ENCODE data around the gene SH3RF2.

SH3RF2 gene

GRCh38 chr5:145981589-145982571 lies 45.5 kb downstream of the SH3RF2 start:
- H3K27ac ChIP-seq (ENCODE audit: extremely low read depth, low read depth, low read length), result no peak overlapping the region
- TF ChIP-seq MEIS1 (CRISPR knock-in tag; IDR thresholded peaks at IDR 0.05; ENCODE audit: borderline replicate concordance) (no peak), ZBTB17 (tag by site-specific recombination; IDR thresholded peaks at IDR 0.05) (no peak), ZBTB20 (tag by site-specific recombination; IDR thresholded peaks at IDR 0.05) (peak; percentile 52; the same call in 1 of the 2 replicates), OSR2 (tag by site-specific recombination; IDR thresholded peaks at IDR 0.05) (0 out of 2 replicates have a peak, but pooled peaks have one; percentile 37), ZNF48 (tag by site-specific recombination; IDR thresholded peaks at IDR 0.05) (no peak)
- no peak overlapping the region for H3K4me3 ChIP-seq (ENCODE audit: low read depth, low read length)
- ChIA-PET CTCF (interaction anchor here (0.6 to 3.2 kb wide), 13 partner anchors 8 to 1594 kb away, joined by 3 to 9 read pairs (median 3); no protein-coding TSS in a partner anchor), POLR2A (interaction anchor here (1.6 kb wide), 1 partner anchor 44 kb away, joined by 5 read pairs; no protein-coding TSS in a partner anchor)
- no peaks in the 10 kb centered on the region for H3K9me3 ChIP-seq (ENCODE audit: control insufficient read depth, insufficient read depth, low read depth, low read length)
- H3K4me1 ChIP-seq (ENCODE audit: control insufficient read depth, insufficient read depth, low read length), result peaks cover 19% of the 10 kb centered on the region
- no peaks in the 10 kb centered on the region for H3K36me3 ChIP-seq (ENCODE audit: control insufficient read depth in 2 of 2, insufficient read depth in 1 of 2, low read length in 2 of 2)

GRCh38 chr5:145982572-145983318 lies 46.4 kb downstream of the SH3RF2 start:
- ChIA-PET POLR2A (interaction anchor here (0.6 to 1.6 kb wide), 3 partner anchors 45 to 85 kb away, joined by 3 to 5 read pairs (median 3); no protein-coding TSS in a partner anchor), CTCF (interaction anchor here (0.6 to 3.2 kb wide), 5 partner anchors 43 to 1889 kb away, joined by 3 to 7 read pairs (median 3); no protein-coding TSS in a partner anchor)

GRCh38 chr5:145983446-145983845 lies 47.1 kb downstream of the SH3RF2 start:
- peaks cover 17% of the 10 kb centered on the region for H3K4me1 ChIP-seq (ENCODE audit: control insufficient read depth, insufficient read depth, low read length)
- TF ChIP-seq BCL11A (tag by site-specific recombination; IDR thresholded peaks at IDR 0.05; ENCODE audit: low read depth), result no peak
- TF ChIP-seq PRDM2 (tag by site-specific recombination; IDR thresholded peaks at IDR 0.05; ENCODE audit: borderline replicate concordance), result no peak
- TF ChIP-seq ZNF274 (IDR thresholded peaks at IDR 0.05; ENCODE audit: low read length), result no peak
- TF ChIP-seq ZNF274 (tag by site-specific recombination; IDR thresholded peaks at IDR 0.05; ENCODE audit: borderline replicate concordance), result no peak
- TF ChIP-seq ZFP37 (tag by site-specific recombination; IDR thresholded peaks at IDR 0.05), result no peak
- TF ChIP-seq ZNF311 (tag by site-specific recombination; IDR thresholded peaks at IDR 0.05; ENCODE audit: borderline replicate concordance), result no peak
- TF ChIP-seq ZNF76 (tag by site-specific recombination; IDR thresholded peaks at IDR 0.05; ENCODE audit: borderline replicate concordance, low read depth), result no peak
- TF ChIP-seq AEBP2 (tag by site-specific recombination; IDR thresholded peaks at IDR 0.05; ENCODE audit: borderline replicate concordance), result no peak
- no peak for TF ChIP-seq ZNF211 (tag by site-specific recombination; IDR thresholded peaks at IDR 0.05; ENCODE audit: low read depth)
- TF ChIP-seq GFI1B (tag by site-specific recombination; IDR thresholded peaks at IDR 0.05), result no peak
- no peak for TF ChIP-seq ZNF140 (tag by site-specific recombination; IDR thresholded peaks at IDR 0.05)
- no peak for TF ChIP-seq GLIS1 (tag by site-specific recombination; IDR thresholded peaks at IDR 0.05)
- no peak for TF ChIP-seq SP2 (tag by site-specific recombination; IDR thresholded peaks at IDR 0.05)
- no peak for TF ChIP-seq ZNF175 (tag by site-specific recombination; IDR thresholded peaks at IDR 0.05)
- TF ChIP-seq YY1 (tag by site-specific recombination; IDR thresholded peaks at IDR 0.05), result no peak

More at GRCh38 chr5:145982572-145983318, 46.4 kb downstream of the SH3RF2 start:
- Histone ChIP-seq H3K4me1 (ENCODE audit: control insufficient read depth, insufficient read depth, low read length) (peaks cover 19% of the 10 kb centered on the region), H3K4me3 (ENCODE audit: low read depth, low read length) (no peak overlapping the region), H3K36me3 (ENCODE audit: control insufficient read depth in 2 of 2, insufficient read depth in 1 of 2, low read length in 2 of 2) (no peaks in the 10 kb centered on the region), H3K27ac (ENCODE audit: extremely low read depth, low read depth, low read length) (no peak overlapping the region), H3K9me3 (ENCODE audit: control insufficient read depth, insufficient read depth, low read depth, low read length) (no peaks in the 10 kb centered on the region)
- no peak for TF ChIP-seq ZNF558 (tag by site-specific recombination; IDR thresholded peaks at IDR 0.05)
- TF ChIP-seq ZNF747 (tag by site-specific recombination; IDR thresholded peaks at IDR 0.05), result no peak
- 0 out of 2 replicates have a peak, but pooled peaks have one; percentile 16 for TF ChIP-seq ZXDB (tag by site-specific recombination; IDR thresholded peaks at IDR 0.05)

More at GRCh38 chr5:145983446-145983845, 47.1 kb downstream of the SH3RF2 start:
- no peak overlapping the region for H3K27ac ChIP-seq (ENCODE audit: extremely low read depth, low read depth, low read length)
- no peak overlapping the region for H3K4me3 ChIP-seq (ENCODE audit: low read depth, low read length)
- POLR2A ChIA-PET, result interaction anchor here (1.6 kb wide), 1 partner anchor 45 kb away, joined by 5 read pairs; no protein-coding TSS in a partner anchor
- CTCF ChIA-PET, result interaction anchor here (0.6 to 3.2 kb wide), 4 partner anchors 58 to 1890 kb away, joined by 3 to 7 read pairs (median 3); no protein-coding TSS in a partner anchor
- H3K9me3 ChIP-seq (ENCODE audit: control insufficient read depth, insufficient read depth, low read depth, low read length), result no peaks in the 10 kb centered on the region
- no peaks in the 10 kb centered on the region for H3K36me3 ChIP-seq (ENCODE audit: control insufficient read depth in 2 of 2, insufficient read depth in 1 of 2, low read length in 2 of 2)

All from HEK293 (cell line).